ENCODE measurements around the gene SIGLEC15.
A peak's percentile ranks its signal among the peaks of the same experiment; 100 is the strongest.

SIGLEC15 gene

GRCh38 chr18:45825258-45826044 is at the start of gene SIGLEC15:
TSS of gene SIGLEC15 (plus strand) at chr18:45825675. CDS start at chr18:45825729, 54 bp downstream.
- Mint-ChIP-seq H3K27me3 (ENCODE audit: low read depth) (peaks cover 29% of the 10 kb centered on the region), H3K4me1 (ENCODE audit: low read depth) (peaks cover 12% of the 10 kb centered on the region), H3K4me3 (no peak within 1 kb of the TSS), H3K36me3 (ENCODE audit: low read depth) (no peaks in the 10 kb centered on the region), H3K9me3 (no peaks in the 10 kb centered on the region), H3K27ac (no peak within 1 kb of the TSS)
- DNase-seq (ENCODE audit: low spot score) = no peak

- Mint-ChIP-seq H3K27ac (no peak overlapping the region), H3K27me3 (ENCODE audit: low read depth) (peaks cover 62% of the 10 kb centered on the region)
These were observed 49.7 kb upstream of the SIGLEC15 start for GRCh38 chr18:45775743-45776142.

GRCh38 chr18:45777393-45777792 is 48.1 kb upstream of the SIGLEC15 start:
- DNase-seq (ENCODE audit: low spot score) = no peak
- Mint-ChIP-seq H3K4me1 (ENCODE audit: low read depth) (peaks cover 14% of the 10 kb centered on the region), H3K27me3 (ENCODE audit: low read depth) (peaks cover 62% of the 10 kb centered on the region), H3K36me3 (ENCODE audit: low read depth) (peaks cover 2% of the 10 kb centered on the region), H3K9me3 (no peaks in the 10 kb centered on the region), H3K27ac (no peak overlapping the region), H3K4me3 (no peak overlapping the region)

More at GRCh38 chr18:45775743-45776142, 49.7 kb upstream of the SIGLEC15 start:
- DNase-seq (ENCODE audit: low spot score) = no peak
- H3K4me1 Mint-ChIP-seq (ENCODE audit: low read depth) = peaks cover 21% of the 10 kb centered on the region
- peaks cover 2% of the 10 kb centered on the region for H3K36me3 Mint-ChIP-seq (ENCODE audit: low read depth)
- no peaks in the 10 kb centered on the region for H3K9me3 Mint-ChIP-seq
- H3K4me3 Mint-ChIP-seq = peak overlapping the region; percentile 76

- no peak for DNase-seq (ENCODE audit: low spot score)
- Mint-ChIP-seq H3K27me3 (ENCODE audit: low read depth) (peaks cover 50% of the 10 kb centered on the region), H3K36me3 (ENCODE audit: low read depth) (no peaks in the 10 kb centered on the region), H3K4me3 (no peak overlapping the region), H3K4me1 (ENCODE audit: low read depth) (no peaks in the 10 kb centered on the region), H3K9me3 (no peaks in the 10 kb centered on the region), H3K27ac (no peak overlapping the region)
These were observed 44.9 kb upstream of the SIGLEC15 start for GRCh38 chr18:45780568-45780967.

GRCh38 chr18:45782662-45783061 is 42.8 kb upstream of the SIGLEC15 start:
- H3K36me3 Mint-ChIP-seq (ENCODE audit: low read depth) = no peaks in the 10 kb centered on the region
- no peaks in the 10 kb centered on the region for H3K4me1 Mint-ChIP-seq (ENCODE audit: low read depth)
- H3K27ac Mint-ChIP-seq = no peak overlapping the region
- H3K27me3 Mint-ChIP-seq (ENCODE audit: low read depth) = peaks cover 29% of the 10 kb centered on the region
- no peak overlapping the region for H3K4me3 Mint-ChIP-seq
- no peaks in the 10 kb centered on the region for H3K9me3 Mint-ChIP-seq
- no peak for DNase-seq (ENCODE audit: low spot score)

- DNase-seq (ENCODE audit: low spot score) = no peak
- Mint-ChIP-seq H3K36me3 (ENCODE audit: low read depth) (no peaks in the 10 kb centered on the region), H3K4me3 (no peak overlapping the region), H3K27me3 (ENCODE audit: low read depth) (peaks cover 26% of the 10 kb centered on the region), H3K9me3 (no peaks in the 10 kb centered on the region), H3K27ac (no peak overlapping the region), H3K4me1 (ENCODE audit: low read depth) (no peaks in the 10 kb centered on the region)
These were observed 42.1 kb upstream of the SIGLEC15 start for GRCh38 chr18:45783097-45784075.

GRCh38 chr18:45785134-45785533 is 40.3 kb upstream of the SIGLEC15 start:
- Mint-ChIP-seq H3K9me3 (no peaks in the 10 kb centered on the region), H3K36me3 (ENCODE audit: low read depth) (no peaks in the 10 kb centered on the region), H3K27ac (no peak overlapping the region), H3K4me1 (ENCODE audit: low read depth) (no peaks in the 10 kb centered on the region), H3K4me3 (no peak overlapping the region), H3K27me3 (ENCODE audit: low read depth) (peaks cover 14% of the 10 kb centered on the region)
- no peak for DNase-seq (ENCODE audit: low spot score)

- Mint-ChIP-seq H3K27me3 (ENCODE audit: low read depth) (peaks cover 7% of the 10 kb centered on the region), H3K36me3 (ENCODE audit: low read depth) (no peaks in the 10 kb centered on the region), H3K4me3 (no peak overlapping the region), H3K27ac (no peak overlapping the region), H3K9me3 (no peaks in the 10 kb centered on the region), H3K4me1 (ENCODE audit: low read depth) (no peaks in the 10 kb centered on the region)
- DNase-seq (ENCODE audit: low spot score) = no peak
These were observed 38.5 kb upstream of the SIGLEC15 start for GRCh38 chr18:45786941-45787340.

- no peaks in the 10 kb centered on the region for H3K4me1 Mint-ChIP-seq (ENCODE audit: low read depth)
- DNase-seq (ENCODE audit: low spot score) = no peak
- no peaks in the 10 kb centered on the region for H3K9me3 Mint-ChIP-seq
- no peak overlapping the region for H3K27ac Mint-ChIP-seq
- no peaks in the 10 kb centered on the region for H3K36me3 Mint-ChIP-seq (ENCODE audit: low read depth)
- H3K4me3 Mint-ChIP-seq = no peak overlapping the region
- peaks cover 7% of the 10 kb centered on the region for H3K27me3 Mint-ChIP-seq (ENCODE audit: low read depth)
These were observed 38.1 kb upstream of the SIGLEC15 start for GRCh38 chr18:45787346-45787745.

GRCh38 chr18:45788861-45789260 is 36.6 kb upstream of the SIGLEC15 start:
- H3K27ac Mint-ChIP-seq = no peak overlapping the region

GRCh38 chr18:45792506-45793263 is 32.8 kb upstream of the SIGLEC15 start:
- DNase-seq (ENCODE audit: low spot score) = no peak
- Mint-ChIP-seq H3K36me3 (ENCODE audit: low read depth) (no peaks in the 10 kb centered on the region), H3K27ac (no peak overlapping the region), H3K4me1 (ENCODE audit: low read depth) (no peaks in the 10 kb centered on the region), H3K27me3 (ENCODE audit: low read depth) (peaks cover 1% of the 10 kb centered on the region), H3K4me3 (no peak overlapping the region), H3K9me3 (no peaks in the 10 kb centered on the region)

More at GRCh38 chr18:45788861-45789260, 36.6 kb upstream of the SIGLEC15 start:
- Mint-ChIP-seq H3K9me3 (no peaks in the 10 kb centered on the region), H3K4me1 (ENCODE audit: low read depth) (no peaks in the 10 kb centered on the region), H3K36me3 (ENCODE audit: low read depth) (no peaks in the 10 kb centered on the region), H3K4me3 (no peak overlapping the region), H3K27me3 (ENCODE audit: low read depth) (peaks cover 3% of the 10 kb centered on the region)
- no peak for DNase-seq (ENCODE audit: low spot score)

GRCh38 chr18:45793264-45793965 is 32.1 kb upstream of the SIGLEC15 start:
- no peak overlapping the region for H3K27ac Mint-ChIP-seq
- no peaks in the 10 kb centered on the region for H3K4me1 Mint-ChIP-seq (ENCODE audit: low read depth)
- H3K27me3 Mint-ChIP-seq (ENCODE audit: low read depth) = peaks cover 3% of the 10 kb centered on the region
- H3K9me3 Mint-ChIP-seq = peaks cover under 1% of the 10 kb centered on the region
- no peak for DNase-seq (ENCODE audit: low spot score)
- H3K36me3 Mint-ChIP-seq (ENCODE audit: low read depth) = no peaks in the 10 kb centered on the region
- H3K4me3 Mint-ChIP-seq = no peak overlapping the region

- Mint-ChIP-seq H3K9me3 (peaks cover 23% of the 10 kb centered on the region), H3K4me1 (ENCODE audit: low read depth) (no peaks in the 10 kb centered on the region), H3K27ac (no peak overlapping the region), H3K4me3 (no peak overlapping the region), H3K36me3 (ENCODE audit: low read depth) (no peaks in the 10 kb centered on the region), H3K27me3 (ENCODE audit: low read depth) (peaks cover 7% of the 10 kb centered on the region)
- DNase-seq (ENCODE audit: low spot score) = no peak
These were observed 24.0 kb upstream of the SIGLEC15 start for GRCh38 chr18:45801416-45802004.
